GM18867 (cell line): ENCODE results near the gene GMPR2.
"Not testable (repeated sequence)": the region's sequence is repeated elsewhere in the genome, so short reads cannot be mapped to it uniquely, and the experiment has no call there.

ENCODE experiments used
- ATAC-seq: cut with Tn5 transposase; IDR thresholded peaks from one replicate; pipeline ENCODE4 v1.9.1; 2021; ENCODE audit warnings: mild to moderate bottlenecking, moderate library complexity; ENCODE audit not compliant: unreplicated experiment

The GMPR2 gene

GRCh38 chr14:24226473-24226872, 6.3 kb upstream of the GMPR2 start:
- no peak for ATAC-seq

- no peak for ATAC-seq
Observed at GRCh38 chr14:24228902-24229301, 3.8 kb upstream of the GMPR2 start.

- ATAC-seq = peak; percentile 18
Observed at GRCh38 chr14:24231263-24232120, 1.2 kb upstream of the GMPR2 start.

- peak; percentile 72 for ATAC-seq
Observed at GRCh38 chr14:24232121-24232644, 546 bp upstream of the GMPR2 start, which contains the start of gene NEDD8. TSS of gene NEDD8 (minus strand) at chr14:24232367. CDS start at chr14:24232267, 100 bp downstream.

- no peak for ATAC-seq
Observed at GRCh38 chr14:24233538-24233866, 773 bp downstream of the GMPR2 start.

- no peak for ATAC-seq
Observed at GRCh38 chr14:24234095-24235005, 1.6 kb downstream of the GMPR2 start.

GRCh38 chr14:24235804-24236688, 3.3 kb downstream of the GMPR2 start:
- ATAC-seq = no peak

GRCh38 chr14:24236689-24237462, 4.1 kb downstream of the GMPR2 start:
- ATAC-seq = no peak

GRCh38 chr14:24237463-24237955, 4.8 kb downstream of the GMPR2 start:
- ATAC-seq = no peak

- no peak for ATAC-seq
Observed at GRCh38 chr14:24238123-24238522, 5.4 kb downstream of the GMPR2 start.

- ATAC-seq = no peak
Observed at GRCh38 chr14:24238527-24239037, 5.9 kb downstream of the GMPR2 start.

GRCh38 chr14:24240110-24240918, 7.6 kb downstream of the GMPR2 start:
- no peak for ATAC-seq

- peak; percentile 81 for ATAC-seq
Observed at GRCh38 chr14:24241829-24242443, 9.2 kb downstream of the GMPR2 start.

- no peak for ATAC-seq
Observed at GRCh38 chr14:24243336-24243836, 10.7 kb downstream of the GMPR2 start.

- ATAC-seq = not testable (repeated sequence)
Observed at GRCh38 chr14:24245350-24245749, 12.6 kb downstream of the GMPR2 start.

GRCh38 chr14:24246765-24247212, 14.1 kb downstream of the GMPR2 start:
- ATAC-seq = peak; percentile 29

- no peak for ATAC-seq
Observed at GRCh38 chr14:24247422-24247821, 14.7 kb downstream of the GMPR2 start.
